Neural progenitor cell (in vitro differentiated cells): ENCODE measurements around the gene RAE1. TPM values are rescaled to one million over a fixed set of nuclear protein-coding genes. Genes with fewer than 3 reads are reported as not detected.

Source experiments
- DNase-seq: peaks from one replicate; pipeline ENCODE4 v3.0.0-alpha.2; 2016; ENCODE audit warnings: low spot score
- H2AFZ ChIP-seq: fragments of 200-600 bp; sonication (generic); replicated peaks from 2 replicates; pipeline ENCODE4 v1.6.1; 2016; ENCODE audit warnings: antibody characterized with exemption
- H3F3A ChIP-seq: fragments of 200-600 bp; sonication (generic); 2 replicates; pipeline ENCODE4 v1.6.1; 2016; ENCODE audit warnings: antibody characterized with exemption, low read depth
- H3K27ac ChIP-seq: fragments of 200-600 bp; sonication (generic); 2 replicates; pipeline ENCODE4 v1.5.1; 2016; ENCODE audit warnings: mild to moderate bottlenecking
- H3K27me3 ChIP-seq: fragments of 200-600 bp; sonication (generic); 2 replicates; pipeline ENCODE4 v1.6.1; 2016; ENCODE audit warnings: mild to moderate bottlenecking, moderate library complexity
- H3K36me3 ChIP-seq: fragments of 200-600 bp; sonication (generic); 2 replicates; pipeline ENCODE4 v1.5.1; 2016
- H3K4me1 ChIP-seq: fragments of 200-600 bp; sonication (generic); 2 replicates; pipeline ENCODE4 v1.6.1; 2016; ENCODE audit warnings: mixed run types
- H3K4me2 ChIP-seq: fragments of 200-600 bp; sonication (generic); 2 replicates; pipeline ENCODE4 v1.6.1; 2016
- H3K4me3 ChIP-seq: fragments of 200-600 bp; sonication (generic); 2 replicates; pipeline ENCODE4 v1.5.1; 2016
- H3K79me2 ChIP-seq: fragments of 200-600 bp; sonication (generic); 2 replicates; pipeline ENCODE4 v1.6.1; 2016; ENCODE audit warnings: low read depth
- H3K9ac ChIP-seq: fragments of 200-600 bp; sonication (generic); 2 replicates; pipeline ENCODE4 v1.6.1; 2016
- H3K9me3 ChIP-seq: fragments of 200-600 bp; sonication (generic); 2 replicates; pipeline ENCODE4 v1.5.1; 2016; ENCODE audit warnings: low read depth
- H4K20me1 ChIP-seq: fragments of 200-600 bp; sonication (generic); 2 replicates; pipeline ENCODE4 v1.6.1; 2016; ENCODE audit warnings: low read depth
- H3K27ac Mint-ChIP-seq: 3 replicates; pipeline ENCODE4 v1.8.0; 2021; ENCODE audit warnings: mixed read lengths
- H3K27me3 Mint-ChIP-seq: 2 replicates; pipeline ENCODE4 v1.8.0; 2022; ENCODE audit warnings: low read depth, mild to moderate bottlenecking, inconsistent platforms, moderate library complexity, mixed read lengths; ENCODE audit not compliant: insufficient read depth
- H3K36me3 Mint-ChIP-seq: 3 replicates; pipeline ENCODE4 v1.8.0; 2021; ENCODE audit warnings: mixed read lengths
- H3K4me1 Mint-ChIP-seq: 3 replicates; pipeline ENCODE4 v1.8.0; 2021; ENCODE audit warnings: mixed read lengths
- H3K4me3 Mint-ChIP-seq: 3 replicates; pipeline ENCODE4 v1.8.0; 2021; ENCODE audit warnings: mild to moderate bottlenecking, moderate library complexity, mixed read lengths
- H3K9me3 Mint-ChIP-seq: 3 replicates; pipeline ENCODE4 v1.8.0; 2020; ENCODE audit warnings: mixed read lengths
- CTCF ChIP-seq: fragments of 200-600 bp; sonication (generic); IDR thresholded peaks from 2 replicates; pipeline ENCODE4 v1.5.1; 2017; ENCODE audit warnings: antibody characterized with exemption, mild to moderate bottlenecking
- EZH2 ChIP-seq: fragments of 200-600 bp; sonication (generic); IDR thresholded peaks from 2 replicates; pipeline ENCODE4 v1.6.1; 2017; ENCODE audit warnings: antibody characterized with exemption, mild to moderate bottlenecking, moderate library complexity
- EZH2phosphoT487 ChIP-seq: fragments of 200-600 bp; sonication (generic); IDR thresholded peaks from 2 replicates; pipeline ENCODE4 v1.6.1; 2017; ENCODE audit warnings: antibody characterized with exemption
- microRNA-seq: library from miRNA; unstranded; fragments of <30 nt; microRNA quantifications from one replicate; pipeline ENCODE4, GENCODE V29; 2016
- small RNA-seq: library from RNA; depleted of rRNA; stranded (forward); fragments of <200 nt; gene quantifications from one replicate; pipeline ENCODE3, GENCODE V24; 2015
- total RNA-seq: library from RNA; depleted of rRNA; stranded (reverse); fragments of >200 nt; gene quantifications from 2 replicates; pipeline ENCODE4 v1.2.3, GENCODE V29; 2015; ENCODE audit warnings: low replicate concordance

Gene RAE1
- total RNA-seq, 1 donor from 2014 or later: 77.6 TPM

- Mint-ChIP-seq H3K4me3 (no peak overlapping the region), H3K4me1 (peaks cover 24% of the 10 kb centered on the region), H3K27ac (no peak overlapping the region), H3K36me3 (no peaks in the 10 kb centered on the region), H3K27me3 (peaks cover 4% of the 10 kb centered on the region), H3K9me3 (no peaks in the 10 kb centered on the region)
- no peak overlapping the region for H3K9ac ChIP-seq
- no peaks in the 10 kb centered on the region for H3K27me3 ChIP-seq
- DNase-seq: no peak
- H3K9me3 ChIP-seq: no peaks in the 10 kb centered on the region
- no peak overlapping the region for H2AFZ ChIP-seq
- H4K20me1 ChIP-seq: no peaks in the 10 kb centered on the region
- no peaks in the 10 kb centered on the region for H3F3A ChIP-seq
- H3K4me1 ChIP-seq: peaks cover 10% of the 10 kb centered on the region
- no peak overlapping the region for H3K4me2 ChIP-seq
- TF ChIP-seq CTCF: no peak
- no peak for TF ChIP-seq EZH2phosphoT487
- TF ChIP-seq EZH2: no peak
- no peaks in the 10 kb centered on the region for H3K36me3 ChIP-seq
- no peak overlapping the region for H3K4me3 ChIP-seq
- no peaks in the 10 kb centered on the region for H3K79me2 ChIP-seq
- no peak overlapping the region for H3K27ac ChIP-seq
Observed at GRCh38 chr20:57428324-57429158, 77.5 kb downstream of the RAE1 start.

Small RNAs within 50 kb of the gene (microRNA-seq; reads per million reads assigned to microRNA genes)
- gene MIR4325: not detected

Small RNAs within 50 kb of the gene (small RNA-seq; reads per million reads assigned to genes)
- gene MIR4325 (not detected), gene RF00019 (not detected), gene RPL39P39 (not detected)

Other genes starting within 250 kb of the RAE1 start
- 11.2 and 31.1 TPM in 2 replicates for gene BMP7, start 84.6 kb upstream of the RAE1 start, total RNA-seq
- gene SPO11, start 21.5 kb upstream of the RAE1 start, total RNA-seq: not detected in 2 replicates
- 26.6 and 53.4 TPM in 2 replicates for gene RBM38, start 40.1 kb downstream of the RAE1 start, total RNA-seq
- 0.34 TPM in 1 of 2 replicates, not detected in the other for gene CTCFL, start 173.9 kb downstream of the RAE1 start, total RNA-seq
- gene PCK1, start 209.9 kb downstream of the RAE1 start, total RNA-seq: not detected in 2 replicates